C4-2B (cell line): Measurements from ENCODE around the gene SLC16A7.

ENCODE experiments used
- ZFX ChIP-seq: fragments of 450-650 bp; IDR thresholded peaks from 2 replicates; pipeline ENCODE4 v1.6.1; 2017
- TF ChIP-seq, protein P1 (sequence below): fragments of 450-650 bp; conservative IDR thresholded peaks from 2 replicates; pipeline ENCODE4 v1.5.1; 2017; ENCODE audit warnings: mild to moderate bottlenecking

DNA sequence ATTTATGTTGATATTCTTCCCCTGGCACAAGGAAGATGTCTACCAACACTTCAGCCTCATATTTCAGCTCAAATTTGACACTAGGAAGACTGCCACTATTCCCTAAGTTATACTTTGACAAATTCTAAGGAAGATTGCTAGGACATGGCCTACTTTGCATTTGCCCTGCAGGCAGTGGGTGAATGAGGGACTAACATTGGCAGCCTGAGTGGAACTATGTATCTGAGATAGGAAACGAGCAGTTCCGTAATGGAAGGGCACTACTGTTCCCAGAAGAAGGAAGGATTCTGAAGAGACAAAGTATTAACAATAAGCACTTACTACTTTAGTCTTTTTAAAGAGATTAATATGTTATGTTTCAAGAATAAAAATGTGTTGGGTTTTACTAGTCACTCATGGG is 115.1 kb downstream of the SLC16A7 start:
- TF ChIP-seq, protein P1, sequence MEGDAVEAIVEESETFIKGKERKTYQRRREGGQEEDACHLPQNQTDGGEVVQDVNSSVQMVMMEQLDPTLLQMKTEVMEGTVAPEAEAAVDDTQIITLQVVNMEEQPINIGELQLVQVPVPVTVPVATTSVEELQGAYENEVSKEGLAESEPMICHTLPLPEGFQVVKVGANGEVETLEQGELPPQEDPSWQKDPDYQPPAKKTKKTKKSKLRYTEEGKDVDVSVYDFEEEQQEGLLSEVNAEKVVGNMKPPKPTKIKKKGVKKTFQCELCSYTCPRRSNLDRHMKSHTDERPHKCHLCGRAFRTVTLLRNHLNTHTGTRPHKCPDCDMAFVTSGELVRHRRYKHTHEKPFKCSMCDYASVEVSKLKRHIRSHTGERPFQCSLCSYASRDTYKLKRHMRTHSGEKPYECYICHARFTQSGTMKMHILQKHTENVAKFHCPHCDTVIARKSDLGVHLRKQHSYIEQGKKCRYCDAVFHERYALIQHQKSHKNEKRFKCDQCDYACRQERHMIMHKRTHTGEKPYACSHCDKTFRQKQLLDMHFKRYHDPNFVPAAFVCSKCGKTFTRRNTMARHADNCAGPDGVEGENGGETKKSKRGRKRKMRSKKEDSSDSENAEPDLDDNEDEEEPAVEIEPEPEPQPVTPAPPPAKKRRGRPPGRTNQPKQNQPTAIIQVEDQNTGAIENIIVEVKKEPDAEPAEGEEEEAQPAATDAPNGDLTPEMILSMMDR: no peak
- no peak for TF ChIP-seq ZFX
